C4-2B (cell line): ENCODE results near the gene RNASE3.
A peak's percentile ranks its signal among the peaks of the same experiment; 100 is the strongest.
"Not testable (repeated sequence)": the region's sequence is repeated elsewhere in the genome, so short reads cannot be mapped to it uniquely, and the experiment has no call there.

Experiments used
- H3K27ac ChIP-seq: fragments of 450-650 bp; 2 replicates; pipeline ENCODE4 v1.5.1; 2017
- ZFX ChIP-seq: fragments of 450-650 bp; IDR thresholded peaks from 2 replicates; pipeline ENCODE4 v1.6.1; 2017
- TF ChIP-seq, protein P1 (sequence below): fragments of 450-650 bp; conservative IDR thresholded peaks from 2 replicates; pipeline ENCODE4 v1.5.1; 2017; ENCODE audit warnings: mild to moderate bottlenecking

Gene RNASE3

DNA sequence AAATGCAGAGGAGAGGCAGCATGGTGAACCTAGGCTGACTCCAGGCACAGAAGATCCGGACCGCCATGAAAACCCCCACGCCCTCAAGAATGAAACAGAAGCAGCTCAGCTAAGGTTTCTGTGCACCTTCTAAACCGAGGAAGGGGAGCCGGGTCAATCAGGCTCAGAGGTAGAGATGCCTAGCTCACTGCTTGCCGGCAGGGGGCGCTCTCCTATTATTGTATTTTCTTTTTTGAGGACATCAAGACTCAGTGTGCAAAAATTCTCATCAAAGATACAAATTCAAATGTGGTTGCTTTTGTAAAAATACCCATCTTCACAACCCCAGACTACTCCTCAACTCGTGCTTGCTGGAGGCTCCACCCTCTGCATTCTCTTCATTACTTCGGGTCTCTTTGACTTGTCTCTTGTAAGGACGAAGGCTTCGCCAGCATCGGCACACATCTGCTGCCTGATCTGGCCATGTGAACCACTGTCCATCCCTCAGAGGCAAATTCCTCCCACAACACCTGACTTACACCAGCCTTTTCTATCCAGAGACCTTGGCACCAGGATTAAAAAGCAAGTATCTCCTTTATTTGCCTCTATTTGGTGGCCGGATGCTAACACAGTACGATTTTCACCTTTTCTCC lies 33.4 kb upstream of the RNASE3 start:
- TF ChIP-seq, protein P1, sequence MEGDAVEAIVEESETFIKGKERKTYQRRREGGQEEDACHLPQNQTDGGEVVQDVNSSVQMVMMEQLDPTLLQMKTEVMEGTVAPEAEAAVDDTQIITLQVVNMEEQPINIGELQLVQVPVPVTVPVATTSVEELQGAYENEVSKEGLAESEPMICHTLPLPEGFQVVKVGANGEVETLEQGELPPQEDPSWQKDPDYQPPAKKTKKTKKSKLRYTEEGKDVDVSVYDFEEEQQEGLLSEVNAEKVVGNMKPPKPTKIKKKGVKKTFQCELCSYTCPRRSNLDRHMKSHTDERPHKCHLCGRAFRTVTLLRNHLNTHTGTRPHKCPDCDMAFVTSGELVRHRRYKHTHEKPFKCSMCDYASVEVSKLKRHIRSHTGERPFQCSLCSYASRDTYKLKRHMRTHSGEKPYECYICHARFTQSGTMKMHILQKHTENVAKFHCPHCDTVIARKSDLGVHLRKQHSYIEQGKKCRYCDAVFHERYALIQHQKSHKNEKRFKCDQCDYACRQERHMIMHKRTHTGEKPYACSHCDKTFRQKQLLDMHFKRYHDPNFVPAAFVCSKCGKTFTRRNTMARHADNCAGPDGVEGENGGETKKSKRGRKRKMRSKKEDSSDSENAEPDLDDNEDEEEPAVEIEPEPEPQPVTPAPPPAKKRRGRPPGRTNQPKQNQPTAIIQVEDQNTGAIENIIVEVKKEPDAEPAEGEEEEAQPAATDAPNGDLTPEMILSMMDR: peak; percentile 88
- no peak for TF ChIP-seq ZFX
- no peak overlapping the region for H3K27ac ChIP-seq

DNA sequence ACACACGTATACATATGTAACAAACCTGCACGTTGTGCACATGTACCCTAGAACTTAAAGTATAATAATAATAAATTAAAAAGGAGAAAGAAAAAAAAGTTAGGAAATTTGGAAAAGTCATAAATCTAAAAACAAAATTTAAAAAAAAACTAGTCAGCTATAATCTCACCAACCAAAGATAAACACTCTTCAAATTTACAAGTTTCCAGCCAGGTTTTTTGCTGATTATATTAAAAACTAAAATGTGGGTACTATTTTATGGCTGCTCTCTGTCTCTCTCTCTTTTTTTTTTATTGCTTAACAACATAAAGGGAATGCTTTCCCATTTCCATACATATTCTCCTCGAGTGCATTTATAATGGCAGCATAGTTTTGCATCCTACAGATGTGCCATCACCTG lies 25.0 kb upstream of the RNASE3 start:
- TF ChIP-seq, protein P1: no peak
- TF ChIP-seq ZFX: no peak
- no peak overlapping the region for H3K27ac ChIP-seq

DNA sequence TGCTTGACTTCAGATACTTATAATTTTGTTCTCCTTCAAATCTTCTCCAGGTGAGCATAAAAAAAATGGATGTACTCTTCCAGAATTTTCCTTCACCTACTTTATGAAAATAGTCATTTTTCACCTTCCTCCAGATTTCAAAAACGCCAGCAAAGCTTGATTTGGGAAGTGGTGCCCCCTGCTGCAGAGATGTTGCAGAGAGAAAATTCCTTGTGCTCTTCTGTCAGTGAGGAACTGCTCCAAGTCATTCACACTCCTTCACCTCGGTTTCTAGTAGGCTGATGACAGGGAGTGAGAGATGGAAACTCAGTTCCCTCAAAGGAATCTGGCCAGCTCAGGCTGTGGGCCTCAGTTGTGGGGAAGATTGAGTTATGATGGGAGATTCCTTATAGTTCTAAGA lies 24.2 kb upstream of the RNASE3 start:
- H3K27ac ChIP-seq: no peak overlapping the region
- no peak for TF ChIP-seq ZFX
- TF ChIP-seq, protein P1: peak; percentile 56

DNA sequence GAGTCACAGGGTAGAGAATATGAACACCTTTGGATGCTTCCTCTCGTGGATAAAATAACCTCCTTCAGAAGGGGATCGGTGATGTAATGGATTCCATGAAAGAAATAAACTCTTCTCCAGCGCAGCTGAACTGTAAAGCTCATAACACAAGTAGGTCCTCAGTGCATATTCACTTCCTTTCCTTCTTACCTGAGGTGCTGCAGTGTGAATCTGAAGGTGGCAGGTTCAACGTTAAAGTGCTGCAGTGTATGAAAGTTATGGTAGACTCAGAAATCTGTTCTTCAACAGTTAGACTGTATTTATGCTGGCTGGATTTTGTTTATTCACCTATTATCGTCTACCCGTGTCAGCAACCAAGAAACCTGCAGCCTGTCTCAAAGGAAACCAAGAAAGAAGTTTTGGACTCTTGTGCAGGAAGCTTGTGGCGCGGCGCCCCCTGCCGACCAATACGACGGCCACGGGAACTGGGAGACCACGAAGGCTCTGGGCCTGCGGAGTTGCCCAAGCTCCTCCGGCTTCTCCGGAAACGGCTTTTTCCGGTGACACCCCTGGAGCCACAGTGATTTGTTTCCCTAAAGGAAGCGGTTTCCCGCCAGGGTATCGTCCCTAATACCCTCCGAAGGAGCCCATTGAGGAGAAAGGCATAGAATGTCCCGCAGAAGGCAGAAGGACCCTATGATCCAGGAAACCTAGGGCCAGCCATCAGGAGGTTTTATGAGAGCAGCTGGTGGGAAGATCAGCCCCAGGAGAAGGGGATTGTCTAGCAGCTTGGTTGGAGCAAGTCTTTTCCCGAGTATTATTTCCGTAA lies 17.6 kb upstream of the RNASE3 start:
- TF ChIP-seq, protein P1: peak; percentile 86
- no peak for TF ChIP-seq ZFX
- no peak overlapping the region for H3K27ac ChIP-seq

DNA sequence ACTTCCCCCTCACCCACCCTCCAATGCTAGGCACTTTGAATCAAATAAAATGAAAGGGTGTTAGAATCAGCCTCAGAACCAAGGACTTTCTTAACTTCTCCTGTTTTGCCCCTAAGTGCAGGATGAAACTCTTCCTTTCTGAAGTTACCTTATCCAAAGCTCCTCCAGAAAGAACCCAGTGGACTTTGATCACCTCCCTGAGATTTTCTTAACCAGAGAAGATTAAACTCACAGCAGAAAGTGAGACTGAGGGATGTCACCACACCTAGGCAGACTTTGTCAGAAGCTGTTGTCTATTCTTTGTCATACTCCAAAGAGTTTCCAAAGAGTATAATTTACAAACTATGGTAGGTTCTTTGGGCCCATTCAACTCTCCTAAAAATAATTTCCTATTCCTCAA lies 14.2 kb upstream of the RNASE3 start:
- H3K27ac ChIP-seq: no peak overlapping the region
- TF ChIP-seq, protein P1: no peak
- TF ChIP-seq ZFX: no peak

DNA sequence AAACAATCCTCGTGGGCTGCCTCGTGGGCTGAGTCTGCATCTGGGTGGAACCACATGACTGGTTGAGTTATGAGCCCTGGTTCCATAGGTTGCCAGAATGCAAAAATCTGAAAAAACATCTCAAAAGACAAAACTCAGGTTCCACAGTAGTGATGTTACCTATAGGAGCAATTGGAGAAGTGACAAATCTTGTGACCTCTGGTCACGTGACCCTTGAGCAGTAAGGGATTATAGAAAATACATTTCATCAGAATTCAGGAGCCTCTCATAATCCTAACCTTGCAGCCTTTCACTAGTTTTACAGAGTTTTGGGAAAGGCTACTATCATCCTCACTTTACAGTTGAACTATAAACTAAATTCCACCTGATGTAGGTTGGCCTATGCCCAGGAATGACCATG lies 12.5 kb upstream of the RNASE3 start:
- H3K27ac ChIP-seq: no peak overlapping the region
- no peak for TF ChIP-seq ZFX
- TF ChIP-seq, protein P1: no peak

DNA sequence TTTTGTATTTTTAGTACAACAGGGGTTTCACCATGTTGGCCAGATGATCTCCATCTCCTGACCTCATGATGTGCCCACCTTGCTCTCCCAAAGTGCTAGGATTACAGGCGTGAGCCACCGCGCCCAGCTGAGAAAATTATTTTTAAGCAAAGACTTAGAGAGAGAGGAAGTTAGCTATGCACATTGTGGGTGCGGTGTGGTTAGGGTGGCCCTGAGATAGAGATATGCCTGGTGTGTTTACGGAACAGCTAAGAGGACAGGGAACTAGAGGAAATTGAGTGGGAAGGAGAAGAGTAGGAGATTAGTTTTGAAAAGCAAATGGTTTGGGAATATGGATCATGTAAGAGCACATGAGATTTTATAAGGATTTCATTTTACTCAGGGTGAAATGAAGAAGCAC lies 10.0 kb upstream of the RNASE3 start:
- H3K27ac ChIP-seq: not testable (repeated sequence)

DNA sequence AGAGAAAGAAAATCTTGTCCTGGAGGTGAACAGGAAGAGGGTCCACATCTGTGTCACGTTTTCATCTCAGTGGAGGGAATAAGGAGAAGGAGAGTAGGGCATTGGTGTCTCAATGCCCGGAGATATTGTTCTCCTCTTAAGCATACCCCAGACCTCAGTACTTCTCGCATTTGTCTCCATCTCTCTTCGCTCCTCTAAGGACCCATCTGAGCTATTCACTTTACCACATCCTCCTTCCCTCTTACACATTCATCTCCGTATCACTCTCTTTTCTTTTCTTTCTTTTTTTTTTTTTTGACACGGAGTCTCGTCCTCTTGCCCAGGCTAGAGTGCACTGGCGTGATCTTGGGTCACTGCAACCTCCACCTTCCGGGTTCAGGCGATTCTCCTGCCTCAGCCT lies 8.4 kb upstream of the RNASE3 start:
- not testable (repeated sequence) for H3K27ac ChIP-seq

DNA sequence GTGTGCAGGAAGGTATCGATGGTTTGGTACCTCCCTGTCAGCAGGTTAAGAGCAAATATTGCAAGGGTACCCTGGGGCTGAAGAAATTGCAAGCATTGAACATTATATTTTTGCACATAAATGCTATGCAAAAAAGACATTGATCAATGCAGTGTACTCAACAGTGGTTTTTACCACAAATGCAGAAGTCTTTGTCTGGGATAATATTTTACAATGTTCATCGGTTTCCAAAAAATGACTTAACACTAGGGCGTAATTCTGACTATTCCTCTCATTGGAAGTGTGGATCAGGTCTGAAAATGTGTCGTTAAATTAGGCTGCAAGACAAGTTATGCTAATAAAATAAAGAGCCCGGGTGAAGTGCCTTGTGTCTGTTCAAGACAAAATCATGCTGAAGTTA lies 2.8 kb upstream of the RNASE3 start:
- H3K27ac ChIP-seq: not testable (repeated sequence)

DNA sequence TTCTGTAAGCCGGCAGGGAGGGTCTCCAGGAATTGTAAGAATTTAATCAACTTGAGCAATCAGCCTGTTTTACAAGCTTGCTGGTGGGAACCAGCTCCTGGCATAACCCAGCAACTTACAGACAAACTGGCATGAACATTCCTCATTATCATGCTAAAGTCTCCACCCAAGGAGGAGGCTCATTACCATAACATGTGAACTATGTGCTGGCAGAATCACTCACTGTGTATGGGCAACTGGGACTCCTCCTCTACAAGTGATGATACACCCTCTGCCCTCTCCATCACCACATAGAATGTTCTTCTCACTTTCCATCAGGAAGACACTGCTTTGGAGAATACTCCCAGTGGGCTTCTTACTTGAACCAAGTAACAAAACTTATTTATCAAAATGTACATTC lies 4.1 kb downstream of the RNASE3 start:
- H3K27ac ChIP-seq: not testable (repeated sequence)
